Measurements from ENCODE around the gene LRRC52. TPM values are rescaled to one million over a fixed set of nuclear protein-coding genes. Genes with fewer than 3 reads are reported as not detected.

LRRC52 gene
- total and polyA plus RNA-seq, 2 donors (not counting 1 experiment from before 2014, with no cell fraction given): not detected

DNA sequence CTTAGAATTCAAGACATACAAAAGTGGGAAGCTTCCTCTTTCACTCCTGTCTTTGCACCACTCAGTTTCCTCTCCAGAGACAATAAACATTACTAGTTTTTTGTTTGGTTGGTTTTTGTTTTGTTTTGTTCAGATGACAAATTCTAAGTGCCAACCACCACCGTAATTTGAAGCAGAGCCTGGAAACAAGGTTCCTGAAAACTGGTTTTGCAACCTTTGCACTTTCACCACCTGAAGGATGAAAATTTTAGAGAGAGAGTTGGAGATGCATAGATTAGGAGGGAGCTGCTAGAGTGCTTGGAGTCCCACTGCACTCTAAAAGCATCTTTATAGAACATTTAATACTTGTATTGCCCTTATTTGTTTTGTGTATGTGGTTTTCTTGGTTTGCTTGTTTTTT, 67.1 kb downstream of the LRRC52 start:
- Mint-ChIP-seq H3K4me1 (peaks cover 5% of the 10 kb centered on the region), H3K27me3 (peaks cover 30% of the 10 kb centered on the region), H3K27ac (no peak overlapping the region), H3K4me3 (no peak overlapping the region), H3K9me3 (ENCODE audit: insufficient read depth) (peaks cover 4% of the 10 kb centered on the region)
- WGBS (ENCODE audit: insufficient coverage): no CpG with 5 or more reads among the region's 1 CpG
- H4K20me1 ChIP-seq (ENCODE audit: control insufficient read depth, insufficient read depth, low read length, poor library complexity, severe bottlenecking): no peaks in the 10 kb centered on the region
- ChIA-PET CTCF (interaction anchor here (1.3 kb wide), 1 partner anchor 11 kb away, joined by 3 read pairs; no protein-coding TSS in a partner anchor), POLR2A (no interaction called here)
- H3K27me3 ChIP-seq (replicated peaks in 1 of 4; ENCODE audit: control extremely low read depth in 1 of 4, control insufficient read depth in 3 of 4, insufficient read depth in 4 of 4, low read length in 3 of 4): peaks cover 0 to 4% (median 2%) of the 10 kb centered on the region in 4 experiments
- H3K36me3 ChIP-seq (replicated peaks in 1 of 2; ENCODE audit: control extremely low read depth in 1 of 2, control insufficient read depth in 1 of 2, extremely low read depth in 1 of 2, insufficient read depth in 2 of 2, low read length in 1 of 2): no peaks in the 10 kb centered on the region
- peaks cover 0 to 4% (median 3%) of the 10 kb centered on the region in 3 donors for H3K9me3 ChIP-seq (ENCODE audit: control extremely low read depth in 1 of 3, control insufficient read depth in 2 of 3, insufficient read depth in 1 of 3, low read length in 2 of 3)
- no peak for ATAC-seq (ENCODE audit: low read depth)
- H3K27ac ChIP-seq (ENCODE audit: low read length in 2 of 2): no peak overlapping the region
- intact Hi-C loops (cut with micrococcal nuclease): no loop called here
- TF ChIP-seq, protein P1, sequence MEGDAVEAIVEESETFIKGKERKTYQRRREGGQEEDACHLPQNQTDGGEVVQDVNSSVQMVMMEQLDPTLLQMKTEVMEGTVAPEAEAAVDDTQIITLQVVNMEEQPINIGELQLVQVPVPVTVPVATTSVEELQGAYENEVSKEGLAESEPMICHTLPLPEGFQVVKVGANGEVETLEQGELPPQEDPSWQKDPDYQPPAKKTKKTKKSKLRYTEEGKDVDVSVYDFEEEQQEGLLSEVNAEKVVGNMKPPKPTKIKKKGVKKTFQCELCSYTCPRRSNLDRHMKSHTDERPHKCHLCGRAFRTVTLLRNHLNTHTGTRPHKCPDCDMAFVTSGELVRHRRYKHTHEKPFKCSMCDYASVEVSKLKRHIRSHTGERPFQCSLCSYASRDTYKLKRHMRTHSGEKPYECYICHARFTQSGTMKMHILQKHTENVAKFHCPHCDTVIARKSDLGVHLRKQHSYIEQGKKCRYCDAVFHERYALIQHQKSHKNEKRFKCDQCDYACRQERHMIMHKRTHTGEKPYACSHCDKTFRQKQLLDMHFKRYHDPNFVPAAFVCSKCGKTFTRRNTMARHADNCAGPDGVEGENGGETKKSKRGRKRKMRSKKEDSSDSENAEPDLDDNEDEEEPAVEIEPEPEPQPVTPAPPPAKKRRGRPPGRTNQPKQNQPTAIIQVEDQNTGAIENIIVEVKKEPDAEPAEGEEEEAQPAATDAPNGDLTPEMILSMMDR (IDR thresholded peaks at IDR 0.05): no peak
- no peak for TF ChIP-seq EZH2 (IDR thresholded peaks at IDR 0.05; ENCODE audit: borderline replicate concordance, insufficient read depth, low read depth, low read length, poor library complexity, severe bottlenecking)
- no peak overlapping the region for H3K4me2 ChIP-seq (replicated peaks; ENCODE audit: low read depth, low read length, poor library complexity, severe bottlenecking)
- no peak overlapping the region for H3K4me3 ChIP-seq (ENCODE audit: control extremely low read depth in 1 of 5, extremely low read depth in 1 of 5, insufficient read depth in 1 of 5, low read depth in 2 of 5, low read length in 4 of 5)
- H3K79me2 ChIP-seq (ENCODE audit: control insufficient read depth, insufficient read depth, low read length): no peaks in the 10 kb centered on the region
- DNase-seq: no peak
- no peak overlapping the region for H3K9ac ChIP-seq (ENCODE audit: low read length)
- no peak overlapping the region for H2AFZ ChIP-seq (ENCODE audit: insufficient read depth, low read depth, low read length, poor library complexity, severe bottlenecking)
- H3K4me1 ChIP-seq (ENCODE audit: control insufficient read depth in 2 of 2, insufficient read depth in 2 of 2, low read length in 2 of 2): no peaks in the 10 kb centered on the region

- no peak overlapping the region for H3K9ac ChIP-seq (ENCODE audit: low read length)
- no peak overlapping the region for H3K4me3 Mint-ChIP-seq
- no peaks in the 10 kb centered on the region for H3K4me1 ChIP-seq (ENCODE audit: control insufficient read depth in 2 of 2, insufficient read depth in 2 of 2, low read length in 2 of 2)
- ATAC-seq (ENCODE audit: low read depth) (peak; percentile 31), DNase-seq (no peak)
- H3K36me3 ChIP-seq (replicated peaks in 1 of 2; ENCODE audit: control extremely low read depth in 1 of 2, control insufficient read depth in 1 of 2, extremely low read depth in 1 of 2, insufficient read depth in 2 of 2, low read length in 1 of 2): no peaks in the 10 kb centered on the region
- H3K4me3 ChIP-seq (ENCODE audit: control extremely low read depth in 1 of 5, extremely low read depth in 1 of 5, insufficient read depth in 1 of 5, low read depth in 2 of 5, low read length in 4 of 5): no peak overlapping the region
- no peak overlapping the region for H3K27ac ChIP-seq (ENCODE audit: low read length in 2 of 2)
- no peak overlapping the region for H2AFZ ChIP-seq (ENCODE audit: insufficient read depth, low read depth, low read length, poor library complexity, severe bottlenecking)
- no peak overlapping the region for H3K27ac Mint-ChIP-seq
- peaks cover 0 to 4% (median 2%) of the 10 kb centered on the region in 4 experiments for H3K27me3 ChIP-seq (replicated peaks in 1 of 4; ENCODE audit: control extremely low read depth in 1 of 4, control insufficient read depth in 3 of 4, insufficient read depth in 4 of 4, low read length in 3 of 4)
- peaks cover 0 to 4% (median 3%) of the 10 kb centered on the region in 3 donors for H3K9me3 ChIP-seq (ENCODE audit: control extremely low read depth in 1 of 3, control insufficient read depth in 2 of 3, insufficient read depth in 1 of 3, low read length in 2 of 3)
- H3K4me2 ChIP-seq (replicated peaks; ENCODE audit: low read depth, low read length, poor library complexity, severe bottlenecking): no peak overlapping the region
- H3K4me1 Mint-ChIP-seq: peaks cover 5% of the 10 kb centered on the region
- TF ChIP-seq EZH2 (IDR thresholded peaks at IDR 0.05; ENCODE audit: borderline replicate concordance, insufficient read depth, low read depth, low read length, poor library complexity, severe bottlenecking): no peak
- TF ChIP-seq, protein P1 (IDR thresholded peaks at IDR 0.05): no peak
- H4K20me1 ChIP-seq (ENCODE audit: control insufficient read depth, insufficient read depth, low read length, poor library complexity, severe bottlenecking): no peaks in the 10 kb centered on the region
- WGBS (ENCODE audit: insufficient coverage): no CpG with 5 or more reads among the region's 3 CpGs
- CTCF ChIA-PET: no interaction called here
- peaks cover 38% of the 10 kb centered on the region for H3K27me3 Mint-ChIP-seq
- H3K79me2 ChIP-seq (ENCODE audit: control insufficient read depth, insufficient read depth, low read length): no peaks in the 10 kb centered on the region
- intact Hi-C loops (cut with micrococcal nuclease): no loop called here
- POLR2A ChIA-PET: no interaction called here
- H3K9me3 Mint-ChIP-seq (ENCODE audit: insufficient read depth): peaks cover 4% of the 10 kb centered on the region
Measured at GRCh38 chr1:165612062-165612461, 68.3 kb downstream of the LRRC52 start.

Other genes with a start within 250 kb of the LRRC52 start
- gene LMX1A, start 187.3 kb upstream of the LRRC52 start, total RNA-seq: not detected in 2 replicates
- gene LMX1A, start 187.3 kb upstream of the LRRC52 start, polyA plus RNA-seq: not detected in 2 replicates
- not detected in 2 replicates for gene RXRG, start 98.9 kb upstream of the LRRC52 start, total RNA-seq
- gene RXRG, start 98.9 kb upstream of the LRRC52 start, polyA plus RNA-seq: not detected in 2 replicates
- gene MGST3, start 87.2 kb downstream of the LRRC52 start, total RNA-seq: 41.7 and 46.0 TPM in 2 replicates
- gene MGST3, start 87.2 kb downstream of the LRRC52 start, polyA plus RNA-seq: 21.1 and 35.6 TPM in 2 replicates
- 37.5 and 37.9 TPM in 2 replicates for gene ALDH9A1, start 154.6 kb downstream of the LRRC52 start, total RNA-seq
- gene ALDH9A1, start 154.6 kb downstream of the LRRC52 start, polyA plus RNA-seq: 22.6 and 23.5 TPM in 2 replicates
- 34.8 and 39.5 TPM in 2 replicates for gene TMCO1, start 224.9 kb downstream of the LRRC52 start, total RNA-seq
- 16.1 and 16.4 TPM in 2 replicates for gene TMCO1, start 224.9 kb downstream of the LRRC52 start, polyA plus RNA-seq

Data from B cell (primary cell).